HL-60 (cell line): ENCODE data around the gene COBL.

ENCODE experiments used
- DNase-seq, 2 experiments: peaks; one replicate each; pipeline ENCODE4 v3.0.0-alpha.2; 2010 to 2020; ENCODE audit warnings: low read depth in 1 of 2, low spot score in 1 of 2
- H3K27ac ChIP-seq: fragments of 250-450 bp; sonication (Bioruptor Pico); replicated peaks from 2 replicates; pipeline ENCODE4 v1.5.1; 2020; ENCODE audit warnings: mild to moderate bottlenecking, moderate library complexity
- H3K27me3 ChIP-seq: fragments of 250-450 bp; sonication (Bioruptor Pico); 2 replicates; pipeline ENCODE4 v1.5.1; 2021; ENCODE audit warnings: mild to moderate bottlenecking, moderate library complexity; ENCODE audit not compliant: insufficient read depth, poor library complexity, severe bottlenecking
- H3K4me3 ChIP-seq: replicated peaks from 2 replicates; pipeline ENCODE4 v1.5.1; 2011; ENCODE audit warnings: mild to moderate bottlenecking, control low read depth, low read length; ENCODE audit not compliant: insufficient read depth
- CTCF ChIP-seq: IDR thresholded peaks from one replicate; pipeline ENCODE4 v1.5.1; 2011; ENCODE audit warnings: low read length, control low read depth, inconsistent platforms; ENCODE audit not compliant: insufficient read depth
- GABPA ChIP-seq: IDR thresholded peaks from 2 replicates; pipeline ENCODE4 v1.6.1; 2012; ENCODE audit warnings: low read depth
- POLR2AphosphoS5 ChIP-seq: IDR thresholded peaks from 2 replicates; pipeline ENCODE4 v1.6.1; 2012; ENCODE audit warnings: low read depth
- REST ChIP-seq: IDR thresholded peaks from 2 replicates; pipeline ENCODE4 v1.6.1; 2012; ENCODE audit warnings: low read depth; ENCODE audit not compliant: insufficient replicate concordance
- SPI1 ChIP-seq: IDR thresholded peaks from 2 replicates; pipeline ENCODE4 v1.6.1; 2012; ENCODE audit warnings: low read depth, mild to moderate bottlenecking, borderline replicate concordance

COBL gene

GRCh38 chr7:51237446-51238133 is 79.0 kb downstream of the COBL start:
- Histone ChIP-seq H3K27ac (no peak overlapping the region), H3K27me3 (no peaks in the 10 kb centered on the region), H3K4me3 (no peak overlapping the region)
- DNase-seq = no peak
- TF ChIP-seq REST = no peak
- TF ChIP-seq CTCF = no peak

- DNase-seq = no peak
- Histone ChIP-seq H3K4me3 (no peak overlapping the region), H3K27ac (no peak overlapping the region), H3K27me3 (no peaks in the 10 kb centered on the region)
- TF ChIP-seq SPI1 (no peak), CTCF (no peak), POLR2AphosphoS5 (no peak), GABPA (no peak), REST (no peak)
Measured at GRCh38 chr7:51236470-51237132, 80.0 kb downstream of the COBL start.

- no peak for DNase-seq
Measured at GRCh38 chr7:51235593-51236313, 80.9 kb downstream of the COBL start.

GRCh38 chr7:51234609-51235308 is 81.8 kb downstream of the COBL start:
- Histone ChIP-seq H3K27me3 (no peaks in the 10 kb centered on the region), H3K27ac (no peak overlapping the region), H3K4me3 (no peak overlapping the region)
- TF ChIP-seq SPI1 (no peak), REST (no peak), CTCF (no peak), GABPA (no peak), POLR2AphosphoS5 (no peak)
- DNase-seq = no peak

More at GRCh38 chr7:51235593-51236313, 80.9 kb downstream of the COBL start:
- no peaks in the 10 kb centered on the region for H3K27me3 ChIP-seq
- no peak for TF ChIP-seq GABPA
- no peak for TF ChIP-seq POLR2AphosphoS5
- H3K27ac ChIP-seq = no peak overlapping the region
- H3K4me3 ChIP-seq = no peak overlapping the region
